ENCODE measurements around the gene ELOB.

The ELOB gene

GRCh38 chr16:2767140-2767731 is 9.8 kb downstream of the ELOB start:
- TF ChIP-seq CTCF (IDR thresholded peaks at IDR 0.05; ENCODE audit: low read depth, low read length) (no peak), MAX (IDR thresholded peaks at IDR 0.05; ENCODE audit: low read depth, low read length) (no peak), POLR2A (IDR thresholded peaks at IDR 0.05; ENCODE audit: extremely low read depth, insufficient read length) (no peak), MYC (IDR thresholded peaks at IDR 0.05; ENCODE audit: low read depth, low read length) (no peak)
- DNase-seq (ENCODE audit: low read depth) = no peak
- no peak overlapping the region for H3K4me3 ChIP-seq (ENCODE audit: low read depth, low read length)

GRCh38 chr16:2766430-2767139 is 10.5 kb downstream of the ELOB start:
- TF ChIP-seq POLR2A (IDR thresholded peaks at IDR 0.05; ENCODE audit: extremely low read depth, insufficient read length) (no peak), CTCF (IDR thresholded peaks at IDR 0.05; ENCODE audit: low read depth, low read length) (no peak), MYC (IDR thresholded peaks at IDR 0.05; ENCODE audit: low read depth, low read length) (no peak), MAX (IDR thresholded peaks at IDR 0.05; ENCODE audit: low read depth, low read length) (no peak)
- H3K4me3 ChIP-seq (ENCODE audit: low read depth, low read length) = no peak overlapping the region
- no peak for DNase-seq (ENCODE audit: low read depth)

- DNase-seq (ENCODE audit: low read depth) = no peak
- TF ChIP-seq MYC (IDR thresholded peaks at IDR 0.05; ENCODE audit: low read depth, low read length) (no peak), MAX (IDR thresholded peaks at IDR 0.05; ENCODE audit: low read depth, low read length) (no peak), CTCF (IDR thresholded peaks at IDR 0.05; ENCODE audit: low read depth, low read length) (no peak), POLR2A (IDR thresholded peaks at IDR 0.05; ENCODE audit: extremely low read depth, insufficient read length) (no peak)
- no peak overlapping the region for H3K4me3 ChIP-seq (ENCODE audit: low read depth, low read length)
Measured at GRCh38 chr16:2765462-2766404, 11.3 kb downstream of the ELOB start.

GRCh38 chr16:2764718-2765117 is 12.4 kb downstream of the ELOB start:
- no peak overlapping the region for H3K4me3 ChIP-seq (ENCODE audit: low read depth, low read length)
- TF ChIP-seq POLR2A (IDR thresholded peaks at IDR 0.05; ENCODE audit: extremely low read depth, insufficient read length) (no peak), CTCF (IDR thresholded peaks at IDR 0.05; ENCODE audit: low read depth, low read length) (no peak), MYC (IDR thresholded peaks at IDR 0.05; ENCODE audit: low read depth, low read length) (no peak), MAX (IDR thresholded peaks at IDR 0.05; ENCODE audit: low read depth, low read length) (no peak)
- no peak for DNase-seq (ENCODE audit: low read depth)

- TF ChIP-seq MYC (IDR thresholded peaks at IDR 0.05; ENCODE audit: low read depth, low read length) = no peak
- no peak overlapping the region for H3K4me3 ChIP-seq (ENCODE audit: low read depth, low read length)
- no peak for DNase-seq (ENCODE audit: low read depth)
Measured at GRCh38 chr16:2763173-2763572, 13.9 kb downstream of the ELOB start.

- H3K4me3 ChIP-seq (ENCODE audit: low read depth, low read length) = no peak overlapping the region
- no peak for DNase-seq (ENCODE audit: low read depth)
- no peak for TF ChIP-seq POLR2A (IDR thresholded peaks at IDR 0.05; ENCODE audit: extremely low read depth, insufficient read length)
- TF ChIP-seq MYC (IDR thresholded peaks at IDR 0.05; ENCODE audit: low read depth, low read length) = no peak
- no peak for TF ChIP-seq CTCF (IDR thresholded peaks at IDR 0.05; ENCODE audit: low read depth, low read length)
- no peak for TF ChIP-seq MAX (IDR thresholded peaks at IDR 0.05; ENCODE audit: low read depth, low read length)
Measured at GRCh38 chr16:2762711-2763110, 14.4 kb downstream of the ELOB start.

Data from NB4 (cell line).